GM23338 (cell line): Measurements from ENCODE around the gene MAN2B2. TPM values are rescaled to one million over a fixed set of nuclear protein-coding genes. Genes with fewer than 3 reads are reported as not detected.

ENCODE experiments used
- ATAC-seq: fragments of 200-7000 bp; cut with Tn5 transposase; 3 replicates; pipeline ENCODE4 v1.9.1; 2020
- DNase-seq: peaks from one replicate; pipeline ENCODE4 v3.0.0-alpha.2; 2015; ENCODE audit warnings: low spot score
- H2AFZ ChIP-seq: fragments of 200-600 bp; sonication (generic); 2 replicates; pipeline ENCODE4 v1.8.0; 2016; ENCODE audit warnings: antibody characterized with exemption, mild to moderate bottlenecking, moderate library complexity
- H3F3A ChIP-seq: fragments of 200-600 bp; sonication (generic); replicated peaks from 2 replicates; pipeline ENCODE4 v1.8.0; 2017; ENCODE audit warnings: antibody characterized with exemption, mixed run types, low read depth
- H3K27ac ChIP-seq: fragments of 200-600 bp; sonication (generic); 2 replicates; pipeline ENCODE4 v1.6.1; 2016; ENCODE audit warnings: low read depth
- H3K27me3 ChIP-seq: fragments of 200-600 bp; sonication (generic); 2 replicates; pipeline ENCODE4 v1.8.0; 2016; ENCODE audit warnings: mild to moderate bottlenecking, mixed run types, moderate library complexity; ENCODE audit not compliant: insufficient read depth
- H3K36me3 ChIP-seq: fragments of 200-600 bp; sonication (generic); 2 replicates; pipeline ENCODE4 v1.8.0; 2016; ENCODE audit warnings: mild to moderate bottlenecking; ENCODE audit not compliant: insufficient read depth
- H3K4me1 ChIP-seq: fragments of 200-600 bp; sonication (generic); 2 replicates; pipeline ENCODE4 v1.8.0; 2016; ENCODE audit warnings: mild to moderate bottlenecking, moderate library complexity; ENCODE audit not compliant: insufficient read depth
- H3K4me2 ChIP-seq: fragments of 200-600 bp; sonication (generic); 2 replicates; pipeline ENCODE4 v1.7.1; 2017; ENCODE audit warnings: mixed run types
- H3K4me3 ChIP-seq: fragments of 200-600 bp; sonication (generic); 2 replicates; pipeline ENCODE4 v1.6.1; 2016; ENCODE audit warnings: mixed run types
- H3K79me2 ChIP-seq: fragments of 200-600 bp; sonication (generic); replicated peaks from 2 replicates; pipeline ENCODE4 v1.8.0; 2017; ENCODE audit warnings: mild to moderate bottlenecking; ENCODE audit not compliant: insufficient read depth
- H3K9me2 ChIP-seq: fragments of 200-600 bp; sonication (generic); 2 replicates; pipeline ENCODE4 v1.8.0; 2017; ENCODE audit not compliant: insufficient read depth
- H4K20me1 ChIP-seq: fragments of 200-600 bp; sonication (generic); replicated peaks from 2 replicates; pipeline ENCODE4 v1.8.0; 2017; ENCODE audit warnings: mild to moderate bottlenecking; ENCODE audit not compliant: insufficient read depth
- H3K27ac Mint-ChIP-seq: 2 replicates; pipeline ENCODE4 v1.8.0; 2020; ENCODE audit warnings: inconsistent platforms, mild to moderate bottlenecking, moderate library complexity, mixed read lengths
- H3K27me3 Mint-ChIP-seq: 3 replicates; pipeline ENCODE4 v1.8.0; 2022; ENCODE audit warnings: low read depth, mild to moderate bottlenecking, moderate library complexity, mixed read lengths, inconsistent platforms; ENCODE audit not compliant: insufficient read depth, poor library complexity
- H3K36me3 Mint-ChIP-seq: 3 replicates; pipeline ENCODE4 v1.8.0; 2021; ENCODE audit warnings: low read depth, mild to moderate bottlenecking, inconsistent platforms, moderate library complexity, mixed read lengths
- H3K4me1 Mint-ChIP-seq: 3 replicates; pipeline ENCODE4 v1.8.0; 2020; ENCODE audit warnings: mild to moderate bottlenecking, inconsistent platforms, mixed read lengths
- H3K4me3 Mint-ChIP-seq: 3 replicates; pipeline ENCODE4 v1.8.0; 2021; ENCODE audit warnings: moderate library complexity, mild to moderate bottlenecking, inconsistent platforms, mixed read lengths
- H3K9me3 Mint-ChIP-seq: 3 replicates; pipeline ENCODE4 v1.8.0; 2020; ENCODE audit warnings: moderate library complexity, mild to moderate bottlenecking, inconsistent platforms, mixed read lengths
- CREB1 ChIP-seq: fragments of 250-450 bp; sonication (Bioruptor Pico); IDR thresholded peaks from 2 replicates; pipeline ENCODE4 v1.5.0; 2020; ENCODE audit warnings: low read depth, mild to moderate bottlenecking, moderate library complexity
- CTCF ChIP-seq, 2 experiments: fragments of 200-600 bp in 1 of 2; sonication (generic) in 1 of 2; conservative IDR thresholded peaks; 2 replicates each; pipeline versions ENCODE4 v1.5.1 to v1.6.1; 2016 to 2017; ENCODE audit warnings: antibody characterized with exemption in 2 of 2, low read depth in 2 of 2, mild to moderate bottlenecking in 2 of 2, moderate library complexity in 1 of 2
- ETS1 ChIP-seq: IDR thresholded peaks from 2 replicates; pipeline ENCODE4 v1.6.1; 2016; ENCODE audit warnings: antibody characterized with exemption
- EZH2 ChIP-seq: fragments of 200-600 bp; sonication (generic); IDR thresholded peaks from one replicate; pipeline ENCODE4 v1.8.0; 2017; ENCODE audit warnings: antibody characterized with exemption, mild to moderate bottlenecking, low read depth; ENCODE audit not compliant: unreplicated experiment
- EZH2phosphoT487 ChIP-seq: fragments of 200-600 bp; sonication (generic); IDR thresholded peaks from one replicate; pipeline ENCODE4 v1.8.1; 2018; ENCODE audit warnings: antibody characterized with exemption; ENCODE audit not compliant: unreplicated experiment
- JUNB ChIP-seq: IDR thresholded peaks from one replicate; pipeline ENCODE4 v1.6.1; 2016; ENCODE audit warnings: antibody characterized with exemption; ENCODE audit not compliant: unreplicated experiment
- POLR2AphosphoS5 ChIP-seq: IDR thresholded peaks from 2 replicates; pipeline ENCODE4 v1.6.1; 2016; ENCODE audit warnings: antibody characterized with exemption, low read depth
- REST ChIP-seq: IDR thresholded peaks from one replicate; pipeline ENCODE4 v1.6.1; 2018; ENCODE audit warnings: antibody characterized with exemption; ENCODE audit not compliant: unreplicated experiment
- STAT1 ChIP-seq: IDR thresholded peaks from one replicate; pipeline ENCODE4 v1.6.1; 2016; ENCODE audit warnings: antibody characterized with exemption; ENCODE audit not compliant: unreplicated experiment
- ZNF114 ChIP-seq: fragments of 250-450 bp; sonication (Bioruptor Pico); IDR thresholded peaks from 2 replicates; pipeline ENCODE4 v1.5.0; 2020; ENCODE audit warnings: mild to moderate bottlenecking, moderate library complexity
- ZNF331 ChIP-seq: fragments of 250-450 bp; sonication (Bioruptor Pico); IDR thresholded peaks from 2 replicates; pipeline ENCODE4 v1.5.0; 2020; ENCODE audit warnings: low read depth, mild to moderate bottlenecking, moderate library complexity
- polyA plus RNA-seq: library from polyadenylated mRNA; unstranded; fragments of >200 nt; fragmentation: Nextera tagmentation; extraction: Ambion mirVana; gene quantifications from 2 replicates; pipeline ENCODE4 v1.2.1, GENCODE V29; 2016
- total RNA-seq: library from RNA; depleted of rRNA; stranded (reverse); fragments of >200 nt; shearing (Covaris generic); gene quantifications from 2 replicates; pipeline ENCODE4 v1.2.3, GENCODE V29; 2014

MAN2B2 gene
- total and polyA plus RNA-seq, 2 experiments from 2014 or later = 1.6 to 6.9 TPM

GRCh38 chr4:6556263-6556662, 18.7 kb upstream of the MAN2B2 start (continued):
- TF ChIP-seq REST (no peak), STAT1 (no peak), EZH2 (no peak), ETS1 (no peak), ZNF114 (CRISPR knock-in tag) (no peak), CREB1 (CRISPR knock-in tag) (no peak)

- peaks cover 30% of the 10 kb centered on the region for H3K27me3 ChIP-seq
- no peak overlapping the region for H3K4me3 ChIP-seq
- H3K36me3 Mint-ChIP-seq = no peaks in the 10 kb centered on the region; the same call in 2 of the 3 replicates
- no peak for ATAC-seq
- no peaks in the 10 kb centered on the region for H3K9me2 ChIP-seq
- no peaks in the 10 kb centered on the region for H3K36me3 ChIP-seq
- no peak for DNase-seq
- H3K27ac ChIP-seq = no peak overlapping the region
- no peak overlapping the region; the same call in 2 of the 3 replicates for H3K4me3 Mint-ChIP-seq
- no peak overlapping the region for H3K4me2 ChIP-seq
- peaks cover 38% of the 10 kb centered on the region for H3K27me3 Mint-ChIP-seq
- no peaks in the 10 kb centered on the region for H3F3A ChIP-seq
- H3K27ac Mint-ChIP-seq = no peak overlapping the region
- H2AFZ ChIP-seq = no peak overlapping the region
- H3K9me3 Mint-ChIP-seq = peaks cover 5% of the 10 kb centered on the region; the same call in 2 of the 3 replicates
- no peaks in the 10 kb centered on the region for H3K4me1 ChIP-seq
- peaks cover 7% of the 10 kb centered on the region; the same call in 1 of the 3 replicates for H3K4me1 Mint-ChIP-seq
- no peaks in the 10 kb centered on the region for H3K79me2 ChIP-seq
- H4K20me1 ChIP-seq = no peaks in the 10 kb centered on the region
- TF ChIP-seq ZNF114 (CRISPR knock-in tag) = no peak
- TF ChIP-seq CREB1 (CRISPR knock-in tag) = no peak
- no peak for TF ChIP-seq POLR2AphosphoS5
- TF ChIP-seq REST = no peak
- no peak for TF ChIP-seq CTCF (conservative IDR thresholded peaks at IDR 0.05; ENCODE audit: low read depth in 2 of 2)
- TF ChIP-seq JUNB = no peak
- no peak for TF ChIP-seq ZNF331 (CRISPR knock-in tag)
- TF ChIP-seq EZH2phosphoT487 = no peak
- no peak for TF ChIP-seq EZH2
- TF ChIP-seq STAT1 = no peak
- TF ChIP-seq ETS1 = no peak
These were observed 17.8 kb upstream of the MAN2B2 start for GRCh38 chr4:6557185-6557584.
